Activated CD4-positive, alpha-beta T cell treated with anti-CD3 and anti-CD28 coated beads, Interleukin-2, amount 10 ng/mL, durations not matched to agents 24 days and 14 days (primary cell): Measurements from ENCODE around the gene PCSK2. TPM values are rescaled to one million over a fixed set of nuclear protein-coding genes. Genes with fewer than 3 reads are reported as not detected.

ENCODE experiments used
- DNase-seq: peaks from one replicate; pipeline ENCODE4 v3.0.0; 2022
- H3K27ac Mint-ChIP-seq: one replicate; pipeline ENCODE4 v1.8.0; 2022; ENCODE audit warnings: mild to moderate bottlenecking, mixed read lengths
- H3K27me3 Mint-ChIP-seq: one replicate; pipeline ENCODE4 v1.8.0; 2022; ENCODE audit warnings: mixed read lengths
- H3K36me3 Mint-ChIP-seq: one replicate; pipeline ENCODE4 v1.8.0; 2022; ENCODE audit warnings: low read depth, mild to moderate bottlenecking, mixed read lengths
- H3K4me1 Mint-ChIP-seq: one replicate; pipeline ENCODE4 v1.8.0; 2021; ENCODE audit warnings: mixed read lengths
- H3K4me3 Mint-ChIP-seq: one replicate; pipeline ENCODE4 v1.8.0; 2022; ENCODE audit warnings: mild to moderate bottlenecking, moderate library complexity, mixed read lengths
- H3K9me3 Mint-ChIP-seq: one replicate; pipeline ENCODE4 v1.8.0; 2021; ENCODE audit warnings: mixed read lengths
- intact Hi-C: fragments of 100-400 bp; cut with micrococcal nuclease; formaldehyde crosslinking; loops from one replicate; pipeline ENCODE4 v1.15.1; 2023
- total RNA-seq: library from RNA; stranded (reverse); gene quantifications from 2 replicates; pipeline ENCODE4 v1.2.3, GENCODE V29; 2022

PCSK2 gene
- total RNA-seq, 1 donor from 2014 or later: not detected

DNA sequence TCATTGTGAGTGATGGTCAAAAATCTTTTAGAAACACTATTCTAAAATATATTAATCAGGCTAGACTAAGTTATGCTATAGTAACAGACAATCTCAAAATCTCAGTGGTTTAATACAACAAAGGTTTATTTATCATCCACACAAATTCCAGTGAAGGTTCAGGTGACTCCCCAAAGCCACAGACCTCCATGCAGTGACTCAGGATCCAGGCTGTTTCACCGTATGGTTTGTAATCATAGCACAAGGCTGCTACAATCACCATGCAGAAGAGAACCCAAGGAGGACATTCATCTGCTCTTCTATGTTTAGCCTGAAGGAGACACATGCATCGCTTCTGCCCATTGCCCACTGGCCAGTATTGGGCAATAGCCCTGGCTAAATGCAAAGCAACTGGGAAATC is 258.2 kb downstream of the PCSK2 start:
- no peak for DNase-seq
- no peak overlapping the region for H3K27ac Mint-ChIP-seq
- peaks cover 15% of the 10 kb centered on the region for H3K27me3 Mint-ChIP-seq
- no peaks in the 10 kb centered on the region for H3K9me3 Mint-ChIP-seq
- intact Hi-C loops: no loop called here
- no peaks in the 10 kb centered on the region for H3K36me3 Mint-ChIP-seq
- H3K4me3 Mint-ChIP-seq: no peak overlapping the region
- no peaks in the 10 kb centered on the region for H3K4me1 Mint-ChIP-seq

- Mint-ChIP-seq H3K27ac (no peak overlapping the region), H3K4me1 (no peaks in the 10 kb centered on the region), H3K9me3 (no peaks in the 10 kb centered on the region), H3K4me3 (no peak overlapping the region), H3K27me3 (peaks cover 16% of the 10 kb centered on the region), H3K36me3 (no peaks in the 10 kb centered on the region)
- intact Hi-C loops: no loop called here
- no peak for DNase-seq
Observed at GRCh38 chr20:17488916-17489600, 262.2 kb downstream of the PCSK2 start.

DNA sequence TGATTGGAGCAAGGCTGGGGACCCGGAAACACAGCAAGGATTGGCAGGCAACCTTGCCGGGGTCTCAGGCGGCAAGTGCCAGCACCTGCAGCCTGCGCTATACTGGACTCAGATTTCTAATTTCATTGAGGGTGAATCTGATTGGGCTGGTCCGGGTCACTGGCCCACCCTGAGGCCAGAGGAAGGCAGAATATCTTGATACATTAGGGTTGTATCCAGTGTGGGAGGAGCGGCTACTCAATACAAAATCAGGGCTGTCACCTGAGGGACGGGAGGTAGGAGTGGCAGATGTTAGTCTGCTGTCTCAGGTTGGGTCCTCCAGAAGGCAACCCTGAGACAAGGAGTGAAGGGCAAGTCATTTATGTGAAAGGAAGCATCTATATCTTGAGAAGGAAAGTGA is 263.7 kb downstream of the PCSK2 start:
- H3K27me3 Mint-ChIP-seq: peaks cover 16% of the 10 kb centered on the region
- no peaks in the 10 kb centered on the region for H3K9me3 Mint-ChIP-seq

GRCh38 chr20:17491041-17491440 is 264.2 kb downstream of the PCSK2 start:
- Mint-ChIP-seq H3K27me3 (peaks cover 17% of the 10 kb centered on the region), H3K4me1 (no peaks in the 10 kb centered on the region), H3K27ac (no peak overlapping the region), H3K9me3 (no peaks in the 10 kb centered on the region), H3K4me3 (no peak overlapping the region), H3K36me3 (no peaks in the 10 kb centered on the region)
- intact Hi-C loops: no loop called here
- no peak for DNase-seq

More for the DNA sequence above, 263.7 kb downstream of the PCSK2 start:
- DNase-seq: no peak
- Mint-ChIP-seq H3K4me3 (no peak overlapping the region), H3K36me3 (no peaks in the 10 kb centered on the region), H3K27ac (no peak overlapping the region), H3K4me1 (no peaks in the 10 kb centered on the region)
- intact Hi-C loops: no loop called here

- DNase-seq: no peak
- no peak overlapping the region for H3K4me3 Mint-ChIP-seq
- H3K9me3 Mint-ChIP-seq: no peaks in the 10 kb centered on the region
- peaks cover 15% of the 10 kb centered on the region for H3K27me3 Mint-ChIP-seq
- no peaks in the 10 kb centered on the region for H3K36me3 Mint-ChIP-seq
- no peaks in the 10 kb centered on the region for H3K4me1 Mint-ChIP-seq
- intact Hi-C loops: no loop called here
- no peak overlapping the region for H3K27ac Mint-ChIP-seq
Observed at GRCh38 chr20:17491488-17491887, 264.6 kb downstream of the PCSK2 start.

GRCh38 chr20:17493173-17493572 is 266.3 kb downstream of the PCSK2 start:
- Mint-ChIP-seq H3K4me3 (no peak overlapping the region), H3K4me1 (no peaks in the 10 kb centered on the region), H3K9me3 (no peaks in the 10 kb centered on the region), H3K27ac (no peak overlapping the region), H3K36me3 (no peaks in the 10 kb centered on the region), H3K27me3 (peaks cover 12% of the 10 kb centered on the region)
- intact Hi-C loops: no loop called here
- DNase-seq: no peak

DNA sequence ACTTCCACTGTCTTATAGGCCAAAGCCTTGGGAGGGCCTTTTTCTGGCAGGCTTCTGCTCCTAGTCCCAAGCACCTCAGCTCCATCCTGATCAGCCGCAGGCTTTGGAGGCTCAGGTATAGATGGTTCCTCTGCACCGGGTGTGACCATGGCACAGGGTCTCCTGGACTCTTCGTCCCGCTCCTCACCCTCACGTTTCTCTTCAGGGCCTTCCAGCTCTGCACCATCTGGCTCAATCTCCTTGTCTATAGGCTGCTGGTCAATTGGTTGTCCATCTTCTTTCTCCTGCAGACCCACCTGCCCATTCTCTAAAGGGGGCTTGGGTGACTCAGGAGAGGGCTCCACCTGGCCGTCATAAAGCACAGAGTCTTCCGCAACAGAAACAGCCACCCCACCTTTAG is 267.4 kb downstream of the PCSK2 start:
- H3K36me3 Mint-ChIP-seq: no peaks in the 10 kb centered on the region
- no peaks in the 10 kb centered on the region for H3K9me3 Mint-ChIP-seq
- peaks cover 17% of the 10 kb centered on the region for H3K27me3 Mint-ChIP-seq
- DNase-seq: no peak
- intact Hi-C loops: no loop called here
- no peak overlapping the region for H3K4me3 Mint-ChIP-seq
- no peak overlapping the region for H3K27ac Mint-ChIP-seq
- no peaks in the 10 kb centered on the region for H3K4me1 Mint-ChIP-seq

GRCh38 chr20:17495826-17496225 is 269.0 kb downstream of the PCSK2 start:
- Mint-ChIP-seq H3K36me3 (no peaks in the 10 kb centered on the region), H3K4me1 (no peaks in the 10 kb centered on the region), H3K27me3 (peaks cover 17% of the 10 kb centered on the region), H3K27ac (no peak overlapping the region), H3K4me3 (no peak overlapping the region), H3K9me3 (no peaks in the 10 kb centered on the region)
- intact Hi-C loops: no loop called here
- DNase-seq: no peak

DNA sequence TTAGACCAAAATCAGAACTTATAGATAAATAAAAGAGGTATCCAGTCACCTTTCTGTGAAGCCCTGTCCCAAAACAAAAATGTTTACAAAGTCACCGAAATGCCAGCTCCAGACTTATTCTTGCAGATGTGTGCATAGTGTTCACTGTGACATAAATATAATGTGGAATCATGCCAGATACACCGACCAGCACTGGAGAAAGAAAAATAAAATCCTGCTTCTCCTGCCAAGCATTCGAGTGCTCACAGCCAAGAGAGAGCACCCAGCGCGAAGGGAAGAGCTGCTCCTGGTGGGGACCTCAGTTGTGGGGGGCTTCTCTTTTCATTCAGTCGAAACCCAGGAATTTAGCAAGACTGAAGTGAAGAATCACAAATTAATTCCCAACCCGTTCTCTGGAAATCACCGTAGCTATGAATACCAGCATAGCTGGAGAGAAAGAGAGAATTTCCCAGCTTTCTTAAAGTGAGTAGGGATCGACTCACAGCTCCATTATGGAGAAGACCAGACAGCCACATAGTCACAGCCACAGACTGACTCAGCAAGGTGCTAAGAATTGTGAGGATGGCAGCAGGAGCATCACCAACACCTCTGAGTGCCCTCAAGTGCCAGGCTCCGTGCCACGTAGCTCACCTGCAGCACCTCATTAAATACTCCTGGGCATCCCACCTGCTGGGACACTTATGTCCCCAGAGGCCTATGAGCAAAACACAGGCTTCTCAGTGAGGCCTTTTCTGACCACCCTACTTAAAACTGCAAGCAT is 271.2 kb downstream of the PCSK2 start:
- Mint-ChIP-seq H3K36me3 (no peaks in the 10 kb centered on the region), H3K4me3 (no peak overlapping the region), H3K27me3 (peaks cover 21% of the 10 kb centered on the region), H3K27ac (no peak overlapping the region), H3K4me1 (peaks cover 5% of the 10 kb centered on the region), H3K9me3 (no peaks in the 10 kb centered on the region)
- no peak for DNase-seq
- intact Hi-C loops: no loop called here

- Mint-ChIP-seq H3K27me3 (peaks cover 17% of the 10 kb centered on the region), H3K27ac (no peak overlapping the region), H3K9me3 (no peaks in the 10 kb centered on the region), H3K4me3 (no peak overlapping the region), H3K4me1 (peaks cover 10% of the 10 kb centered on the region), H3K36me3 (no peaks in the 10 kb centered on the region)
- DNase-seq: no peak
- intact Hi-C loops: no loop called here
Observed at GRCh38 chr20:17498641-17499040, 271.8 kb downstream of the PCSK2 start.

GRCh38 chr20:17499041-17499440 is 272.2 kb downstream of the PCSK2 start:
- intact Hi-C loops: no loop called here
- Mint-ChIP-seq H3K4me1 (peaks cover 14% of the 10 kb centered on the region), H3K4me3 (no peak overlapping the region), H3K9me3 (no peaks in the 10 kb centered on the region), H3K27ac (no peak overlapping the region), H3K36me3 (no peaks in the 10 kb centered on the region), H3K27me3 (peaks cover 17% of the 10 kb centered on the region)
- DNase-seq: no peak

DNA sequence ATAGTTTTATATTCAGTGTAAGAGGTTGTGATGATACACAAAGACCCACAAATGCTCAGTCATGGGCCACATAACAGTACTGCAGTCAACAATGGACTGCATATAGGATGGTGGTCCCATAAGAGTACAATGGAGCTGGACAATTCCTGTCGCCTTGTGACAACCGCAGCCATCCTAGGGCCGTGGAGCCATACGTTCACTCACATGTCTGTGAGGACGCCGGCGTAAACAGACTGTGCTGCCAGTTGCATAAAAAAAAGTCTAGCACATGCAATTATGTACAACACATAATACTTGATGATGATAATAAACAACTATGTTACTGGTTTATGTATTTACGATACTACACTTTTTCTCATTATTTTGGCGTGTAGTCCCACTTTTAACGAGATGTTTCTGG is 273.4 kb downstream of the PCSK2 start:
- H3K4me3 Mint-ChIP-seq: no peak overlapping the region
- intact Hi-C loops: loop anchor here (5.0 to 10.0 kb wide), 2 partner anchors 465 to 777 kb away; partner anchors contain the start of genes MGME1 and SNX5
- no peak overlapping the region for H3K27ac Mint-ChIP-seq
- peaks cover 17% of the 10 kb centered on the region for H3K27me3 Mint-ChIP-seq
- DNase-seq: no peak
- no peaks in the 10 kb centered on the region for H3K9me3 Mint-ChIP-seq
- H3K36me3 Mint-ChIP-seq: no peaks in the 10 kb centered on the region
- H3K4me1 Mint-ChIP-seq: peaks cover 24% of the 10 kb centered on the region

- Mint-ChIP-seq H3K27me3 (peaks cover 16% of the 10 kb centered on the region), H3K4me1 (peaks cover 30% of the 10 kb centered on the region), H3K9me3 (no peaks in the 10 kb centered on the region), H3K27ac (no peak overlapping the region), H3K36me3 (no peaks in the 10 kb centered on the region), H3K4me3 (no peak overlapping the region)
- intact Hi-C loops: loop anchor here (5.0 to 10.0 kb wide), 2 partner anchors 464 to 776 kb away; partner anchors contain the start of genes MGME1 and SNX5
- no peak for DNase-seq
Observed at GRCh38 chr20:17500826-17501225, 274.0 kb downstream of the PCSK2 start.

DNA sequence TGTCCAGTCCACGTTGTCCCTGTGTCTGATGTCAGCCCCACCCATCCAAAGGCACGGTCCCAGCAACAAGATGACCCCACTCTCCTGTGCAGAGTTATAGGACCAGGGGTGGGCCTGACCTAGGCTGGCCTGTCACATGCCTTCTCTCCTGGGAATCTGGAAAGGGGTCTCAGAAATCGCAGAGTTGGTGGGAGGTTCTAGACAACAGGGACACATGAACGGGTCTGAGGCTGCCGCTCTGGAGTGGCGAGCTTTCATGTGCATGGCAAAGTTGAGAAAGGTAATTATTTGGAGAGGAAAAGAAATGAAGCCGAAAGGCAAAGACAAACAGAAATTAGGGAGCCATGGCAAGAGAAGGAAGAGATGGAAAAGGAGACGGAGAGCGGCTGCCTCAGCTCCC is 274.9 kb downstream of the PCSK2 start:
- H3K4me1 Mint-ChIP-seq: peaks cover 34% of the 10 kb centered on the region
- no peak for DNase-seq
- H3K27ac Mint-ChIP-seq: no peak overlapping the region
- intact Hi-C loops: loop anchor here (5.0 to 10.0 kb wide), 2 partner anchors 463 to 776 kb away; partner anchors contain the start of genes MGME1 and SNX5
- peaks cover 11% of the 10 kb centered on the region for H3K27me3 Mint-ChIP-seq
- no peaks in the 10 kb centered on the region for H3K9me3 Mint-ChIP-seq
- no peak overlapping the region for H3K4me3 Mint-ChIP-seq
- H3K36me3 Mint-ChIP-seq: no peaks in the 10 kb centered on the region
